ENCODE measurements around the gene MVB12B.
A peak's percentile ranks its signal among the peaks of the same experiment; 100 is the strongest.
"Not testable (repeated sequence)": the region's sequence is repeated elsewhere in the genome, so short reads cannot be mapped to it uniquely, and the experiment has no call there.

MVB12B gene

GRCh38 chr9:126326228-126327005 is at the start of gene MVB12B:
MVB12B (plus strand) TSS chr9:126326829; CDS start chr9:126326930, 101 bp downstream.
- peak; percentile 77 for DNase-seq (ENCODE audit: low read depth, low spot score)

GRCh38 chr9:126283799-126284465 is 42.7 kb upstream of the MVB12B start:
- no peak for DNase-seq (ENCODE audit: low read depth, low spot score)

DNA sequence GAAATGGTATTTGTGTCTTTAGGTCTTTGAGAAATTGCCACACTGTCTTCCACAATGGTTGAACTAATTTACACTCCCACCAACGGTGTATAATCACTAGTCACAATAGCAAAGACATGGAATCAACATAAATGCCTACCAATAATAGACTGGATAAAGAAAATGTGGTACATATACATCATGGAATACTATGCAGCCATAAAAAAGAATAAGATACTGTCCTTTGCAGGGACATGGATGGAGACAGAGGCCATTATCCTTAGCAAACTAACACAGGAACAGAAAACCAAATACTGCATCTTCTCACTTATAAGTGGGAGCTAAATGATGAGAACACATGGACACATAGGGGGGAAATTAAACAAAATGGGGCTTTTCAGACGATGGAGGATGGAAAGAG is 41.0 kb upstream of the MVB12B start:
- not testable (repeated sequence) for DNase-seq (ENCODE audit: low read depth, low spot score)

GRCh38 chr9:126287166-126287866 is 39.3 kb upstream of the MVB12B start:
- no peak for DNase-seq (ENCODE audit: low read depth, low spot score)

GRCh38 chr9:126290871-126291270 is 35.8 kb upstream of the MVB12B start:
- DNase-seq (ENCODE audit: low read depth, low spot score), result no peak

DNA sequence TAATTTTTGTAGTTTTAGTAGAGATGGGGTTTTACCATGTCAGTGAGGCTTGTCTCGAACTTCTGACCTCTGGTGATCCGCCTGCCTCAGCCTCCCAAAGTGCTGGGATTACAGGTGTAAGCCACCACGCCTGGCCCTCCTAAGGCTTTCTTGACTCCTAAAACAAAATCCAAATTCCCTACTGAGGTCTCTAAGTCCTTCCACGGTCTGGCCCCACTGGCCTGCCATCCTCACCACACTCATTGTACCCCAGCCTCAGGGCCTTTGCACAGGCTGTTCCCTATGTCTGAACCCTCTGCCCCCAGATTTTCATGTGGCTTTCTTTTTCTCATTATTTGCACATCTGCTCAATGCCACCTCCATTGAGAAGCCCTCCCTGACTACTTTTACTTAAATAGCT is 34.7 kb upstream of the MVB12B start:
- DNase-seq (ENCODE audit: low read depth, low spot score), result no peak

DNA sequence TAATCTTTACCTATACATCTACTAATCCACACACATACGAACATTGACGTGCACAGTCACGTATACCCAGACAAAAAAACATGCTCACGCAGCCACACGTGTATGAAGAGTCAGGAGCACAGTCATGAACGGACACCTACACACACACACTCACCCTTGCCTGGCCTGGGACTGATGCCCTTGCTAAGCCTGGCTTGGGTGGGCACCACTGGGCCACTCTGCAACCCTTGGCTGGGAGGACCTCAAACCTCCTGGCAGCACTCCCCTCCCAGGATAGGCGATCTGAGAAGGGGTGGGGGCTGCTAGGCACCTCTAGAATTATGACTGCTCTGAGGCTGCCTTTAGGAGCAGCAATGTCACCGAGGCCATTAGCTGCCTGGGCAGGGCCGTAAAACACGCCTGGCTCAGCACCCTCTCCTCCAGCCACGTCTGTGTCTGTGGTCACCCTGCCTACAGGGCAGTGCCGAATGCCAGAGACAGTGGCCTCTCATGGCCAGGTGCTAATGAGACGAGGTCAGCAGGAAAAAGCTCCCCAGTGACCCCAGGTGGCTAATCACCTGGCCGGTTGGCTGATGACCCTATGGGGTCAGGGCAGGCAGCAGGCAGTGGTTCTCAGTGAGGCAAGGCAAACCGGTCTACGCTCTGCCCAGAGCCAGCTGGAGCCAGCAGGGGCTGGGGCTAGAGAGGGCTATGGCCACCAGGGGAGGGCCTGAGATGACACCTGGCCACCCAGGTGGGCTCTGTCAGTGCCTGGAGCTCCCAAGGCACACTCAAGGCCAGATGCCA is 33.7 kb upstream of the MVB12B start:
- no peak for DNase-seq (ENCODE audit: low read depth, low spot score)

DNA sequence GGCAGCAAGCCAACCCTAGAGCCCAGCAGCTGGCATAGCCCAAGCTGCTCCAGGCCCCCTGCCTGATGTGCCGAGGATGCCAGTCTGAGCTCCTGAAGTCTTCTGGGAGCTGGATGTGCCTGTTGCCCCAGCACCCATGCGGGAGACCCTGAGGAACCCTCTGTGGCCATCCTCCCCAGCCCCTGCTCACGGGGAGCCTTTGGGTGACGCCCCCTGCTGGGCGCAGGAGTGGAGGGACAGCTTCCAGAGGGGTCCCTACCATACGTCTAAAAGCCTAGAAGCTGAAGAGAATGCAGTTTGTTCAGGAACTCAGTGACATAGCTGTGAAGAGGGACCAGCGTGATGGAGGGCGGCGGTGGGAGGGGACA is 33.1 kb upstream of the MVB12B start:
- no peak for DNase-seq (ENCODE audit: low read depth, low spot score)

DNA sequence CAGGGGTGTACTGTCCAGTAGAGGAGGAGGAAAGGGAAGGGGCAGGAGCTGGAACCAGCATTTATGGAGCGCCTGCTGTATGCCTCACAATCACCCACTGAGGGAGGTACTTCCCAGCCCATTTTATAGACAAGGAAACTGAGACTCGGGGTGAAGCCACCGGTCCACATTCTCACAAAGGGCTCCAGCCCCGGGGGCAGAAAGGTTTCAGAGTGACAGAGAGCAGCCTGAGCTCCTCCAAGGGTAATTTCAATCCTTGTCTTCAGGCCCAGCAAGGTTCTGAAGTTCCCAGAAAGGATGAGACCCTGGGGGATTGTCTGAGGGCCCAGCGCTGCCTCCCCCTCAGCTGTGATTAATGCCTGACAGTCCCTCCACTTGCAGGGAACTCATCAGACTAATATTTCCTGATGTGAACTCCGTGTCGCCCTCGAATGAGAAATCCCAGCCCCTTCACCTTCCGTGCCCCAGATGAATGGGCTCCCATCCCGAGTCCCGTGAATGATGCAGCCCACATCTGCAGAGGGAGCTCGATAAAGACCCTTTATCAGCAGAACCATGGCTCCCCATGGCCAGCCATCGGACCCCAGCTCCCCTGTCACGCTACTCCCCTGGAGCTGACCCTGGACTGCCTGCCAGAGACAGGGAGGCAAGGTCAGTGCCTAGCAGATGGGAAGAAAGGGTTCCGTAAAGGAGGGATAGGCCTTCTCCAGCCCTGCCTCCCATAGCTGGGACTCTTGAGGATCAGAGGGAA is 32.1 kb upstream of the MVB12B start:
- DNase-seq (ENCODE audit: low read depth, low spot score), result no peak

GRCh38 chr9:126295082-126295477 is 31.5 kb upstream of the MVB12B start:
- DNase-seq (ENCODE audit: low read depth, low spot score), result no peak

- DNase-seq (ENCODE audit: low read depth, low spot score), result no peak
Observed at GRCh38 chr9:126295516-126295915, 31.1 kb upstream of the MVB12B start.

DNA sequence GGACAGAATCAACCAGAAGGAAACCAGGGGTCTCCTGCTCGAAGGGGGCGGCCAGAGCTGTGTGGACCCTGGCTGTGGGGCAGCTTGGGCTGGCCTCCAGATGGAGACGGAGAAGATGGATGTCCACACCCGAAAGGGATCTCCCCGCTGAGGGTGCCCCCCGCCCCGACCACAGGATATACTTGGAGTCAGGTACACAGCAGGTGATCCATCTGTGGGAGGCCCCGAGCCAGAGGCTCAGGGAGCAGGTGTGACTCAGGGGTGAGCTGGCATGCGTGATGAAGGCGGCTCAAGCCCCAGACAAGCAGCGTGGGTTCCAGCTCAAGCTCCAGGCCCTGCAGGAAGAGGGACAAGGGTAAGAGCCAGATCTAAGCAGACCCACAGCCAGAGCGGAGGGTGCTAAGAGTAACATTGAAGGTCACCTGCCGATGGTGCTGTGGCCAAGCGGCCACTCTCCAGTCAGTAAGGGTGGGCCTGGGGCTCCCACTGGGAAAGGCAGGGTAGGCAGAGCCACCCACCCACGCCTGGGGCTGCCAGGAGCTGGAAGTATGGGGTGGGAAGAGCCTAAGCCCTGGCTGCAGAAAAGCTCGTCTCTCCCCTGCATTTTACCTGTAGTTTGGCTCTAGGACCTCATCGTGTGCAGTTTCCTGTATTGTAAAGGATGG is 30.6 kb upstream of the MVB12B start:
- no peak for DNase-seq (ENCODE audit: low read depth, low spot score)

GRCh38 chr9:126296687-126297086 is 29.9 kb upstream of the MVB12B start:
- no peak for DNase-seq (ENCODE audit: low read depth, low spot score)

- no peak for DNase-seq (ENCODE audit: low read depth, low spot score)
Observed at GRCh38 chr9:126297661-126298060, 29.0 kb upstream of the MVB12B start.

DNA sequence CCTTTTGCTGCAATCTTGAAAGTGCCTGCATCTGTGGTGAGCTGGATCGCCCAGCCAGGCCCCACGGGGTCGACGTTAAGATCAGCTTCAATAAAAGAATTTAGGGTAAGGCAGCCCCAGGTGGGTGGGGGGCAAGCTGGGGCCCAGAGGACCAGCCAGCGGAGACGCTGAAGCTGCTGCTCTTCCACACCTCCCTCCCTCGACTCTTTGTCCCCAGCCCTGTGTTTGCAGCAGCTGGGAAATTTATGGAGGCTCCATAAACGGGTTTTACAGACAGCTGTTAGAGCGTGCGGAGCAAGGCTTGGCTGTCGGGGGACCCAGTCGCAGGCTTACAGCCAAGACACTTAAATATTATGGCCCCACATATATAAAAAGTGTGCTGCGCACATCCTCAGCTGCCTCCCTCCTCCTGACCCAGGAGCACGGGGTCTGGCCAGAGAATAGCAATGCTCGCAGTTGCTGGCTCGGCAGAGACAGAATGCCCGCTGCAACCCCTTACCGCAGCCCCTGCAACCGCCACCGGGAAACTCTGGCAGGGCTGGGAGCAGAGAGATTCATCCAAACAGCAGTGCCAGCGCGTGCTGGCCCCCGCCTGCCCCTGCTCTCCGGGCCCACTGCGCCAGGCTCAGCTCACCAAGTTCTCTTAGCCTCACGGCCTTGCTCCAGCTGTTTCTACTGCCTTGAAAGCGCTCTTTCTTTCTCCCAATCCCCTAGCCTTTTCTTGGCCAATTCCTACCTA is 28.4 kb upstream of the MVB12B start:
- DNase-seq (ENCODE audit: low read depth, low spot score), result no peak

DNA sequence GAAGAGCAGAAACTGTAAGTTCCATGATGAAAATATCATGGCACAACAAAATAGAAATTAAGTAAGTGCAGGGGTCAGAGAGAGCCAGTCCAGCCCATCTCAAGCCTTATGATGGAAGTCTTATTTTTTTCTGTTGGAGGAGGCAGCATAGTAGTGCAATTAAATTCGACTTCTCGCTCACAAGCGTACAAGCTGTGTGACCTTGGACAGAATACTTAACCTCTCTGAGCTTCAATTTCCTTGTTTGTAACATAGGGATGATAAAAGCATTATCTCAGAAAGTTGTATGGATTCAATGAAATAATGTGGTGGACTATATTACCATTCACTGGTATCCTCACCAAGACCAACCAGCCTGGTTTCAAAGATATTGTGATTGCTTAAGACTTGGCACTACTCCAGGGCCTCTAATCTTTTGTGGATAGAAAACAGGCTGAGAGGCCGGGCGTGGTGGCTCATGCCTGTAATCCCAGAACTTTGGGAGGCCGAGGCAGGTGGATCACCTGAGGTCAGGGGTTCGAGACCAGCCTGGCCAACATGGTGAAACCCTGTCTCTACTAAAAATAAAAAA is 26.8 kb upstream of the MVB12B start:
- no peak for DNase-seq (ENCODE audit: low read depth, low spot score)

DNA sequence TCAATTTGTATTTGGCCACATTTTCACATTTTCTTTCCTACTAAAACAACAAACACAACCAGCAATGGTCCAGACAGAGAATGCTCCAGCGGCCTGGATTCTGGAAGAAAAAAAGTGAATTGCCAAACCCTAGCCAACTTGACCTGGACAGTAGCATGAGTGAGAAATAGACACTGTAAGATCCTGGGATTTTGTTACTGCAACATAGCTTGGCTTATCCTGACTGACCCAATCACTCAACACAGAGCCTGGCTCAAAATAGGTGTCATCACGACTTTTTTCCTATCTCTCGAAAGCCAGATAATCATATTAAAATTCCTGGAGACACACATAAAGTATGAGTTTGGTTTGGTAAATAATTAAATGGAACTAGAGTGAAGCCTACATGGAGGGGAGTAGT is 25.4 kb upstream of the MVB12B start:
- no peak for DNase-seq (ENCODE audit: low read depth, low spot score)

- peak; percentile 76 for DNase-seq (ENCODE audit: low read depth, low spot score)
Observed at GRCh38 chr9:126301985-126302603, 24.5 kb upstream of the MVB12B start.

- DNase-seq (ENCODE audit: low read depth, low spot score), result no peak
Observed at GRCh38 chr9:126302730-126303129, 23.9 kb upstream of the MVB12B start.
